WTC11 (cell line): Measurements from ENCODE around the gene TMTC1. TPM values are rescaled to one million over a fixed set of nuclear protein-coding genes. Genes with fewer than 3 reads are reported as not detected.

Experiments used
- ATAC-seq: fragments of 200-7000 bp; cut with Tn5 transposase; 2 replicates; pipeline ENCODE4 v1.10.0; 2021; ENCODE audit warnings: mild to moderate bottlenecking, moderate library complexity
- CTCF ChIA-PET: fragments of 300-600 bp; sonication (Branson Sonifier 250); formaldehyde crosslinking; loops from one replicate; lab custom pipeline; 2021; ENCODE audit warnings: antibody characterized with exemption; lab: Charles Lee
- POLR2A ChIA-PET: fragments of 350-600 bp; sonication (Branson Sonifier 250); formaldehyde crosslinking; loops from one replicate; lab custom pipeline; 2021; ENCODE audit warnings: antibody characterized with exemption; lab: Charles Lee
- DNase-seq: peaks from one replicate; pipeline ENCODE4 v3.0.0; 2021; ENCODE audit warnings: low spot score
- H3K27ac Mint-ChIP-seq: 2 replicates; pipeline ENCODE4 v1.8.0; 2021; ENCODE audit warnings: mixed read lengths
- H3K27me3 Mint-ChIP-seq: 2 replicates; pipeline ENCODE4 v1.8.0; 2021; ENCODE audit warnings: low read depth, mild to moderate bottlenecking, moderate library complexity, mixed read lengths
- H3K36me3 Mint-ChIP-seq: 2 replicates; pipeline ENCODE4 v1.8.0; 2021; ENCODE audit warnings: mixed read lengths
- H3K4me1 Mint-ChIP-seq: 2 replicates; pipeline ENCODE4 v1.8.0; 2022; ENCODE audit warnings: mixed read lengths
- H3K4me3 Mint-ChIP-seq: 2 replicates; pipeline ENCODE4 v1.8.0; 2021; ENCODE audit warnings: mild to moderate bottlenecking, moderate library complexity, mixed read lengths
- H3K9me3 Mint-ChIP-seq: 2 replicates; pipeline ENCODE4 v1.8.0; 2021; ENCODE audit warnings: mixed read lengths
- CTCF ChIP-seq: fragments of 200-600 bp; IDR thresholded peaks from 2 replicates; pipeline ENCODE4 v1.8.0; 2022; ENCODE audit warnings: antibody characterized with exemption
- ETV6 ChIP-seq: sonication (generic); formaldehyde crosslinking; IDR thresholded peaks from 2 replicates; pipeline ENCODE4 v1.8.1; 2022; ENCODE audit warnings: mild to moderate bottlenecking, missing genetic modification reagents
- FOXJ3 ChIP-seq: sonication (generic); formaldehyde crosslinking; IDR thresholded peaks from 2 replicates; pipeline ENCODE4 v1.9.0; 2021; ENCODE audit warnings: missing genetic modification reagents, mild to moderate bottlenecking, borderline replicate concordance
- FOXP1 ChIP-seq: sonication (generic); formaldehyde crosslinking; IDR thresholded peaks from 2 replicates; pipeline ENCODE4 v1.8.0; 2022; ENCODE audit warnings: missing genetic modification reagents, mild to moderate bottlenecking, moderate library complexity, borderline replicate concordance
- GABPB1 ChIP-seq: sonication (generic); formaldehyde crosslinking; IDR thresholded peaks from 2 replicates; pipeline ENCODE4 v1.8.1; 2023; ENCODE audit warnings: mild to moderate bottlenecking, missing genetic modification reagents
- IRF1 ChIP-seq: sonication (generic); formaldehyde crosslinking; IDR thresholded peaks from 2 replicates; pipeline ENCODE4 v1.8.0; 2023; ENCODE audit warnings: missing genetic modification reagents
- MAX ChIP-seq: sonication (generic); formaldehyde crosslinking; IDR thresholded peaks from 2 replicates; pipeline ENCODE4 v1.8.0; 2022; ENCODE audit warnings: mild to moderate bottlenecking, missing genetic modification reagents
- NFE2L1 ChIP-seq: sonication (generic); formaldehyde crosslinking; IDR thresholded peaks from 2 replicates; pipeline ENCODE4 v1.8.1; 2023; ENCODE audit warnings: missing genetic modification reagents
- PRDM15 ChIP-seq: sonication (generic); formaldehyde crosslinking; IDR thresholded peaks from 2 replicates; pipeline ENCODE4 v1.8.0; 2022; ENCODE audit warnings: missing genetic modification reagents
- RELA ChIP-seq: sonication (generic); formaldehyde crosslinking; IDR thresholded peaks from 2 replicates; pipeline ENCODE4 v1.8.1; 2022; ENCODE audit warnings: missing genetic modification reagents, mild to moderate bottlenecking, borderline replicate concordance
- TEAD1 ChIP-seq: sonication (generic); formaldehyde crosslinking; IDR thresholded peaks from 2 replicates; pipeline ENCODE4 v1.8.0; 2022; ENCODE audit warnings: mild to moderate bottlenecking, missing genetic modification reagents
- USF2 ChIP-seq: sonication (generic); formaldehyde crosslinking; IDR thresholded peaks from 2 replicates; pipeline ENCODE4 v1.8.1; 2023; ENCODE audit warnings: mild to moderate bottlenecking, missing genetic modification reagents, moderate library complexity
- ZBTB21 ChIP-seq: sonication (generic); formaldehyde crosslinking; IDR thresholded peaks from 2 replicates; pipeline ENCODE4 v1.8.1; 2023; ENCODE audit warnings: mild to moderate bottlenecking, missing genetic modification reagents, borderline replicate concordance
- ZMAT4 ChIP-seq: fragments of 250-450 bp; sonication (Bioruptor Pico); IDR thresholded peaks from 2 replicates; pipeline ENCODE4 v1.9.0; 2021; ENCODE audit warnings: mild to moderate bottlenecking
- ZNF138 ChIP-seq: sonication (generic); formaldehyde crosslinking; conservative IDR thresholded peaks from 2 replicates; pipeline ENCODE4 v1.8.1; 2022; ENCODE audit warnings: mild to moderate bottlenecking, moderate library complexity, missing genetic modification reagents
- ZNF281 ChIP-seq: sonication (generic); formaldehyde crosslinking; IDR thresholded peaks from 2 replicates; pipeline ENCODE4 v1.8.0; 2023; ENCODE audit warnings: mild to moderate bottlenecking, missing genetic modification reagents
- total RNA-seq: library from RNA; stranded (reverse); gene quantifications from 3 replicates; pipeline ENCODE4 v1.2.3, GENCODE V29; 2021

The TMTC1 gene
- total RNA-seq, 1 experiment from 2014 or later = 17.3 TPM

- Mint-ChIP-seq H3K4me3 (no peak overlapping the region), H3K27ac (0 out of 2 replicates have a peak overlapping the region, but pooled peaks have one; percentile 54), H3K4me1 (peaks cover 70% of the 10 kb centered on the region), H3K36me3 (peaks cover 5% of the 10 kb centered on the region; the same call in 1 of the 2 replicates), H3K27me3 (no peaks in the 10 kb centered on the region), H3K9me3 (no peaks in the 10 kb centered on the region)
- POLR2A ChIA-PET = interaction anchor here (0.7 kb wide), 1 partner anchor 61 kb away, joined by 3 read pairs; no protein-coding TSS in a partner anchor
- ATAC-seq (no peak), DNase-seq (no peak)
- TF ChIP-seq FOXP1 (CRISPR knock-in tag) (no peak), ZBTB21 (CRISPR knock-in tag) (no peak), ETV6 (CRISPR knock-in tag) (no peak), ZNF138 (CRISPR knock-in tag) (no peak), RELA (CRISPR knock-in tag) (no peak), PRDM15 (CRISPR knock-in tag) (no peak), ZMAT4 (no peak), CTCF (no peak), GABPB1 (CRISPR knock-in tag) (no peak), FOXJ3 (no peak), NFE2L1 (no peak), USF2 (CRISPR knock-in tag) (no peak), ZNF281 (CRISPR knock-in tag) (no peak), TEAD1 (CRISPR knock-in tag) (no peak), IRF1 (CRISPR knock-in tag) (no peak), MAX (no peak)
- CTCF ChIA-PET = interaction anchor here (0.9 kb wide), 1 partner anchor 14 kb away, joined by 3 read pairs; no protein-coding TSS in a partner anchor
Measured at GRCh38 chr12:29709054-29709453, 74.7 kb downstream of the TMTC1 start.
